HCT116 (cell line): Measurements from ENCODE around the gene SPIRE1. TPM values are rescaled to one million over a fixed set of nuclear protein-coding genes. Genes with fewer than 3 reads are reported as not detected.
A peak's percentile ranks its signal among the peaks of the same experiment; 100 is the strongest.

Experiments
- ATAC-seq: fragments of 200-7000 bp; cut with Tn5 transposase; 2 replicates; pipeline ENCODE4 v1.9.1; 2020; ENCODE audit warnings: mild to moderate bottlenecking, moderate library complexity
- BruUV-seq: library from RNA; stranded (reverse); fragments of 400-500 nt; replicated peaks from 2 replicates; lab custom pipeline; 2021; lab: Mats Ljungman, UMichigan
- CTCF ChIA-PET: fragments of 300-600 bp; sonication (Branson Sonifier 250); formaldehyde crosslinking; loops from one replicate; lab custom pipeline; 2021; ENCODE audit warnings: antibody characterized with exemption; lab: Charles Lee
- POLR2A ChIA-PET: fragments of 300-600, 350-600 bp; sonication (Branson Sonifier 250); formaldehyde crosslinking; loops from one replicate; lab custom pipeline; 2021; ENCODE audit warnings: antibody characterized with exemption; lab: Charles Lee
- RAD21 ChIA-PET, 2 experiments: fragments of 300-600 bp; sonication (Branson Sonifier 250); formaldehyde crosslinking; loops; one replicate each; lab custom pipeline; 2023; ENCODE audit warnings: low total read pairs in 2 of 2; ENCODE audit not compliant: uncharacterized antibody in 2 of 2, unreplicated experiment in 2 of 2, low non-redundant PET in 1 of 2; lab: Charles Lee
- DNase-seq: peaks from one replicate; pipeline ENCODE4 v3.0.0-alpha.2; 2010; ENCODE audit warnings: low read depth, low spot score
- H2AFZ ChIP-seq: fragments of 200-600 bp; shearing (Covaris generic), sonication (generic); 2 replicates; pipeline ENCODE4 v1.6.1; 2017; ENCODE audit warnings: low read depth, mixed run types, mixed read lengths, antibody characterized with exemption, low read length; ENCODE audit not compliant: poor library complexity, severe bottlenecking
- H3K27ac ChIP-seq: 2 replicates; pipeline ENCODE4 v1.5.1; 2012; ENCODE audit warnings: low read depth, low read length
- H3K27me3 ChIP-seq: fragments of 200-600 bp; sonication (generic); 2 replicates; pipeline ENCODE4 v1.6.1; 2016; ENCODE audit warnings: mixed run types, low read length, mixed read lengths; ENCODE audit not compliant: insufficient read depth
- H3K36me3 ChIP-seq, 2 experiments: fragments of 200-500 bp in 1 of 2; fragments of 200-600 bp in 1 of 2; sonication (Bioruptor generic) in 1 of 2; sonication (generic) in 1 of 2; 2 replicates each; pipeline versions ENCODE4 v1.5.1 to v1.6.1; 2014 to 2016; ENCODE audit warnings: low read length in 2 of 2, inconsistent platforms in 1 of 2, mixed read lengths in 1 of 2, mixed run types in 1 of 2; ENCODE audit not compliant: insufficient read depth in 2 of 2, control insufficient read depth in 1 of 2
- H3K4me1 ChIP-seq, 2 experiments: fragments of 200-600 bp in 1 of 2; sonication (generic) in 1 of 2; 2 replicates each; pipeline versions ENCODE4 v1.5.1 to v1.6.1; 2012 to 2017; ENCODE audit warnings: low read length in 2 of 2, inconsistent platforms in 1 of 2, mild to moderate bottlenecking in 1 of 2, mixed read lengths in 1 of 2, mixed run types in 1 of 2, moderate library complexity in 1 of 2; ENCODE audit not compliant: insufficient read depth in 2 of 2, control insufficient read depth in 1 of 2
- H3K4me2 ChIP-seq: fragments of 200-600 bp; sonication (generic); 2 replicates; pipeline ENCODE4 v1.6.1; 2017; ENCODE audit warnings: mixed run types, low read length, mixed read lengths
- H3K4me3 ChIP-seq, 2 experiments: fragments of 200-600 bp in 1 of 2; sonication (generic) in 1 of 2; replicated peaks in 1 of 2; 2 replicates each; pipeline ENCODE4 v1.5.1; 2011 to 2016; ENCODE audit warnings: low read length in 2 of 2, control low read depth in 1 of 2, low read depth in 1 of 2, mild to moderate bottlenecking in 1 of 2, mixed read lengths in 1 of 2, mixed run types in 1 of 2
- H3K79me2 ChIP-seq: fragments of 200-600 bp; sonication (generic); 2 replicates; pipeline ENCODE4 v1.6.1; 2017; ENCODE audit warnings: mild to moderate bottlenecking, mixed run types, low read length, moderate library complexity, mixed read lengths; ENCODE audit not compliant: insufficient read depth
- H3K9ac ChIP-seq: fragments of 200-600 bp; sonication (generic); 2 replicates; pipeline ENCODE4 v1.6.1; 2016; ENCODE audit warnings: low read length, mixed read lengths
- H3K9me2 ChIP-seq: fragments of 200-600 bp; sonication (generic), shearing (Covaris generic); 2 replicates; pipeline ENCODE4 v1.6.1; 2017; ENCODE audit warnings: mixed run types, mild to moderate bottlenecking, moderate library complexity; ENCODE audit not compliant: insufficient read depth
- H3K9me3 ChIP-seq, 2 experiments: fragments of 200-500 bp in 1 of 2; fragments of 200-600 bp in 1 of 2; sonication (Bioruptor generic) in 1 of 2; sonication (generic) in 1 of 2; 2 replicates each; pipeline ENCODE4 v1.6.1; 2014 to 2017; ENCODE audit warnings: low read length in 2 of 2, mixed read lengths in 2 of 2, inconsistent platforms in 1 of 2, low read depth in 1 of 2, mild to moderate bottlenecking in 1 of 2, mixed run types in 1 of 2, moderate library complexity in 1 of 2; ENCODE audit not compliant: control insufficient read depth in 1 of 2, insufficient read depth in 1 of 2
- H4K20me1 ChIP-seq: fragments of 200-600 bp; sonication (generic), shearing (Covaris generic); 2 replicates; pipeline ENCODE4 v1.6.1; 2017; ENCODE audit warnings: mixed run types, mild to moderate bottlenecking, moderate library complexity; ENCODE audit not compliant: insufficient read depth
- EZH2phosphoT487 ChIP-seq: fragments of 200-600 bp; IDR thresholded peaks from 2 replicates; pipeline ENCODE4 v1.6.1; 2018; ENCODE audit warnings: antibody characterized with exemption, borderline replicate concordance
- FOSL1 ChIP-seq: IDR thresholded peaks from 2 replicates; pipeline ENCODE4 v1.6.1; 2012; ENCODE audit warnings: low read depth
- ZNF274 ChIP-seq: fragments of 200-500 bp; sonication (Bioruptor generic); IDR thresholded peaks from 2 replicates; pipeline ENCODE4 v1.6.1; 2014; ENCODE audit warnings: mild to moderate bottlenecking, low read depth, low read length, inconsistent platforms
- intact Hi-C: fragments of 100-400 bp; cut with micrococcal nuclease; formaldehyde crosslinking; loops from 2 replicates; pipeline ENCODE4 v1.10.0; 2022
- total RNA-seq: library from RNA; stranded (reverse); gene quantifications from one replicate; pipeline ENCODE4 v1.2.1, GENCODE V29; 2021; ENCODE audit not compliant: unreplicated experiment
- TF ChIP-seq, protein P1 (sequence below): IDR thresholded peaks from 2 replicates; pipeline ENCODE4 v1.6.1; 2012

The SPIRE1 gene
- total RNA-seq, 1 experiment from 2014 or later = 26.6 TPM

DNA sequence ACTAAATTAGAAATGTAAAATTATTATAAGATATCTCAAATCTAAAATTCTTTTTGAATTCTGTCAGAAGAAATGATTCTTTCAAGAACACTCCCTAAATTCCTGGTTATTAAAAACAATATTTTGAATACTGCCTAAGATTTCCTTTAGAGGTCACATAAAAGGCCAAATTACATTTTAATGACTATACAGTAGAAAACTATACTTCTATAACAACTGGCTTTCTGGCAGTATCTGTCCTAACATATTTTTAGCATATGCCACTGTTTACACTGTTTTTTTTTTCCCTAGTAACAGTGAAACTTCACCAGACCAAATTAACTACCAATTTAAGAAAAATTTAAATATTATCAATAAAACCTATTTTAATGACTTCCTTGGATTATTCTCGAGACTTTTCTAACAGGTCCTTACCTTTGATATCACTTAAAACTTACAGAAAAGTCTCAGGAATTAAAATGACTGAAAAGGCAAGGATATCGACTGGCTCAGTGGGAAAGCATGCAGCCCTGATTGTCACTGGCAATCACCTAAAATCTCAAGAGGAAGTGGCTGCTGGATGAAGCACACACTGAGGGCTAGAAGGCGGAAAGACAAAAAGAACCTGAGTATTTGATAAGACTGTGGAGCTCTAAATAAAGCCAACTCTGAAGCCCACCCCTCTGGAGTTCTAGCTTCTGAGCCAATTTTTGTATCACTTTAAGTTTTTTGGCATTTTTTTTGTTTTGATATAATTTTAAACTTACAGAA lies 59.6 kb downstream of the SPIRE1 start (continued):
- no peak for TF ChIP-seq FOSL1
- TF ChIP-seq, protein P1, sequence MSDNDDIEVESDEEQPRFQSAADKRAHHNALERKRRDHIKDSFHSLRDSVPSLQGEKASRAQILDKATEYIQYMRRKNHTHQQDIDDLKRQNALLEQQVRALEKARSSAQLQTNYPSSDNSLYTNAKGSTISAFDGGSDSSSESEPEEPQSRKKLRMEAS = no peak
- no peak for TF ChIP-seq ZNF274

DNA sequence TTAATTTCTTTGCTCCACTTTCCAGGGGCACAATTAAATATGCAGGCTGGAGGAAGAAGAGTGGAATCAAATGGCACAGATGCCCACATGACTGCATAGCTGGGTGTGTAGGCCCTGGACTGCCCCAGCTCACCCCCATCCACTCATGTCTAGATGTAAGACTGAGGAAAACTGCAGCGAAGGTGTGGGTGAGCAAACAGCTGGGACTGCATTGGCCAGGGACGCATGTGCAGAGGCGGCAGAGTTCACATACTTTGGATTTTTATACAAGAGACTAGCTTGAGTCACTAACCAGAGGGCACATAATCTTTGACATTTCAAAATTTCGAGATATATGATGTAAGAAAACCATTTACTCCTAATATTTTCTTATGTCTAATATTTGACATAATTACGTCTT lies 60.1 kb downstream of the SPIRE1 start:
- H2AFZ ChIP-seq = no peak overlapping the region
- H3K9me3 ChIP-seq = no peaks in the 10 kb centered on the region
- 0 out of 2 replicates have a peak, but pooled peaks cover 5% of the 10 kb centered on the region for H3K79me2 ChIP-seq
- RAD21 ChIA-PET = no interaction called here
- CTCF ChIA-PET = interaction anchor here (2.2 kb wide), 1 partner anchor 9 kb away, joined by 7 read pairs; no protein-coding TSS in a partner anchor
- no peak for TF ChIP-seq EZH2phosphoT487
- TF ChIP-seq, protein P1 = peak; percentile 23; the same call in 1 of the 2 replicates
- TF ChIP-seq, all 23 proteins: peak for 1
- Histone ChIP-seq H3K4me3 (no peak overlapping the region), H4K20me1 (no peaks in the 10 kb centered on the region), H3K27me3 (no peaks in the 10 kb centered on the region), H3K9me2 (no peaks in the 10 kb centered on the region), H3K4me1 (peaks cover 38 to 39% of the 10 kb centered on the region in 2 experiments), H3K9ac (0 out of 2 replicates have a peak overlapping the region, but pooled peaks have one; percentile 9), H3K4me2 (peak overlapping the region; percentile 63), H3K27ac (peak overlapping the region; percentile 20; the same call in 1 of the 2 replicates), H3K36me3 (no peaks in the 10 kb centered on the region)
- POLR2A ChIA-PET = interaction anchor here (1.0 to 1.8 kb wide), 2 partner anchors 9 to 220 kb away, joined by 3 to 7 read pairs; partner anchors contain the start of gene AFG3L2
- intact Hi-C loops = loop anchor here (5.0 kb wide), 1 partner anchor 45 kb away; no protein-coding TSS in a partner anchor
- peak; percentile 80 for ATAC-seq
- no TSS peak for BruUV-seq
- peak; percentile 47 for DNase-seq
